Measurements from ENCODE around the gene CCDC196.

CCDC196 gene

GRCh38 chr14:66473223-66473622 lies 12.9 kb upstream of the CCDC196 start:
- TF ChIP-seq FOXA1 (IDR thresholded peaks at IDR 0.05) = no peak
- TF ChIP-seq ZNF384 (IDR thresholded peaks at IDR 0.05) = no peak
- TF ChIP-seq SP1 (IDR thresholded peaks at IDR 0.05) = no peak
- TF ChIP-seq ELF4 (IDR thresholded peaks at IDR 0.05) = no peak
- no peak for TF ChIP-seq SUZ12 (IDR thresholded peaks at IDR 0.05)
- no peak for TF ChIP-seq CTBP1 (IDR thresholded peaks at IDR 0.05; ENCODE audit: borderline replicate concordance)
- no peak for TF ChIP-seq NFRKB (IDR thresholded peaks at IDR 0.05)
- TF ChIP-seq BHLHE40 (IDR thresholded peaks at IDR 0.05; ENCODE audit: borderline replicate concordance) = no peak
- no peak for TF ChIP-seq L3MBTL2 (conservative IDR thresholded peaks at IDR 0.05)
- no peak for DNase-seq (ENCODE audit: extremely low spot score)
- CTCF ChIA-PET = no interaction called here
- POLR2A ChIA-PET = no interaction called here

- ChIA-PET CTCF (interaction anchor here (0.6 to 1.1 kb wide), 2 partner anchors 27 to 270 kb away, joined by 3 read pairs; no protein-coding TSS in a partner anchor), POLR2A (no interaction called here)
- TF ChIP-seq FOXK2 (IDR thresholded peaks at IDR 0.05) (no peak), ARNT (IDR thresholded peaks at IDR 0.05) (no peak), BHLHE40 (IDR thresholded peaks at IDR 0.05; ENCODE audit: borderline replicate concordance) (no peak), ELF4 (IDR thresholded peaks at IDR 0.05) (no peak), LEF1 (IDR thresholded peaks at IDR 0.05; ENCODE audit: borderline replicate concordance) (no peak)
- no peak for DNase-seq (ENCODE audit: extremely low spot score)
Measured at GRCh38 chr14:66476964-66477363, 9.2 kb upstream of the CCDC196 start.

- TF ChIP-seq ARNT (IDR thresholded peaks at IDR 0.05) (no peak), L3MBTL2 (conservative IDR thresholded peaks at IDR 0.05) (no peak), FOXA1 (IDR thresholded peaks at IDR 0.05) (no peak), TARDBP (IDR thresholded peaks at IDR 0.05) (no peak), CTBP1 (IDR thresholded peaks at IDR 0.05; ENCODE audit: borderline replicate concordance) (no peak), SP1 (IDR thresholded peaks at IDR 0.05) (no peak), HDGF (IDR thresholded peaks at IDR 0.05; ENCODE audit: borderline replicate concordance) (no peak)
- DNase-seq (ENCODE audit: extremely low spot score) = no peak
- ChIA-PET CTCF (interaction anchor here (0.6 to 1.1 kb wide), 2 partner anchors 26 to 269 kb away, joined by 3 read pairs; no protein-coding TSS in a partner anchor), POLR2A (no interaction called here)
Measured at GRCh38 chr14:66477567-66477966, 8.6 kb upstream of the CCDC196 start.

GRCh38 chr14:66482873-66483272 lies 3.3 kb upstream of the CCDC196 start:
- POLR2A ChIA-PET = interaction anchor here (2.2 kb wide), 1 partner anchor 25 kb away, joined by 6 read pairs; the partner anchor contains the start of gene GPHN

GRCh38 chr14:66483322-66483721 lies 2.8 kb upstream of the CCDC196 start:
- no peak for TF ChIP-seq PKNOX1 (IDR thresholded peaks at IDR 0.05)
- TF ChIP-seq BHLHE40 (IDR thresholded peaks at IDR 0.05; ENCODE audit: borderline replicate concordance) = no peak
- no peak for TF ChIP-seq HDGF (IDR thresholded peaks at IDR 0.05; ENCODE audit: borderline replicate concordance)
- TF ChIP-seq SP1 (IDR thresholded peaks at IDR 0.05) = no peak
- no peak for TF ChIP-seq CTBP1 (IDR thresholded peaks at IDR 0.05; ENCODE audit: borderline replicate concordance)
- POLR2A ChIA-PET = interaction anchor here (2.2 kb wide), 1 partner anchor 25 kb away, joined by 6 read pairs; the partner anchor contains the start of gene GPHN
- CTCF ChIA-PET = no interaction called here
- DNase-seq (ENCODE audit: extremely low spot score) = no peak

More at GRCh38 chr14:66482873-66483272, 3.3 kb upstream of the CCDC196 start:
- no peak for DNase-seq (ENCODE audit: extremely low spot score)
- CTCF ChIA-PET = interaction anchor here (0.6 kb wide), 1 partner anchor 12 kb away, joined by 3 read pairs; no protein-coding TSS in a partner anchor
- TF ChIP-seq CTBP1 (IDR thresholded peaks at IDR 0.05; ENCODE audit: borderline replicate concordance) (no peak), TARDBP (IDR thresholded peaks at IDR 0.05) (no peak), ELF4 (IDR thresholded peaks at IDR 0.05) (no peak), ARNT (IDR thresholded peaks at IDR 0.05) (no peak), BHLHE40 (IDR thresholded peaks at IDR 0.05; ENCODE audit: borderline replicate concordance) (no peak), FOXK2 (IDR thresholded peaks at IDR 0.05) (no peak), PKNOX1 (IDR thresholded peaks at IDR 0.05) (no peak), SP1 (IDR thresholded peaks at IDR 0.05) (no peak), NFRKB (IDR thresholded peaks at IDR 0.05) (no peak), FOXM1 (IDR thresholded peaks at IDR 0.05; ENCODE audit: borderline replicate concordance) (no peak)

GRCh38 chr14:66485029-66485428 lies 1.1 kb upstream of the CCDC196 start:
- no peak for TF ChIP-seq ELF4 (IDR thresholded peaks at IDR 0.05)
- TF ChIP-seq FOXM1 (IDR thresholded peaks at IDR 0.05; ENCODE audit: borderline replicate concordance) = no peak
- TF ChIP-seq CTBP1 (IDR thresholded peaks at IDR 0.05; ENCODE audit: borderline replicate concordance) = no peak
- TF ChIP-seq PKNOX1 (IDR thresholded peaks at IDR 0.05) = no peak
- TF ChIP-seq TARDBP (IDR thresholded peaks at IDR 0.05) = no peak
- no peak for TF ChIP-seq ARNT (IDR thresholded peaks at IDR 0.05)
- no peak for TF ChIP-seq LEF1 (IDR thresholded peaks at IDR 0.05; ENCODE audit: borderline replicate concordance)
- TF ChIP-seq ZNF384 (IDR thresholded peaks at IDR 0.05) = no peak
- no peak for TF ChIP-seq SUZ12 (IDR thresholded peaks at IDR 0.05)
- TF ChIP-seq L3MBTL2 (conservative IDR thresholded peaks at IDR 0.05) = no peak
- TF ChIP-seq SP1 (IDR thresholded peaks at IDR 0.05) = no peak
- CTCF ChIA-PET = no interaction called here
- DNase-seq (ENCODE audit: extremely low spot score) = no peak
- POLR2A ChIA-PET = interaction anchor here (2.2 kb wide), 1 partner anchor 23 kb away, joined by 6 read pairs; the partner anchor contains the start of gene GPHN

GRCh38 chr14:66487164-66487563 lies 993 bp downstream of the CCDC196 start:
- TF ChIP-seq BHLHE40 (IDR thresholded peaks at IDR 0.05; ENCODE audit: borderline replicate concordance) (no peak), FOXK2 (IDR thresholded peaks at IDR 0.05) (no peak), TARDBP (IDR thresholded peaks at IDR 0.05) (no peak), CTBP1 (IDR thresholded peaks at IDR 0.05; ENCODE audit: borderline replicate concordance) (no peak), FOXA1 (IDR thresholded peaks at IDR 0.05) (no peak), NFRKB (IDR thresholded peaks at IDR 0.05) (no peak), SP1 (IDR thresholded peaks at IDR 0.05) (no peak), SUZ12 (IDR thresholded peaks at IDR 0.05) (no peak), FOXM1 (IDR thresholded peaks at IDR 0.05; ENCODE audit: borderline replicate concordance) (no peak), PKNOX1 (IDR thresholded peaks at IDR 0.05) (no peak), HDGF (IDR thresholded peaks at IDR 0.05; ENCODE audit: borderline replicate concordance) (no peak), L3MBTL2 (conservative IDR thresholded peaks at IDR 0.05) (no peak), LEF1 (IDR thresholded peaks at IDR 0.05; ENCODE audit: borderline replicate concordance) (no peak), ELF4 (IDR thresholded peaks at IDR 0.05) (no peak), ZNF384 (IDR thresholded peaks at IDR 0.05) (no peak), ARNT (IDR thresholded peaks at IDR 0.05) (no peak)
- DNase-seq (ENCODE audit: extremely low spot score) = no peak
- CTCF ChIA-PET = no interaction called here
- POLR2A ChIA-PET = no interaction called here
